Mesenchymal stem cell (in vitro differentiated cells and primary cell): Measurements from ENCODE around the gene C20orf204.

Experiments used
- DNase-seq: peaks from one replicate; pipeline ENCODE4 v3.0.0-alpha.2; 2013
- H2AFZ ChIP-seq: one replicate; pipeline ENCODE4 v1.6.1; 2013; ENCODE audit warnings: low read depth, mild to moderate bottlenecking, control low read depth, inconsistent platforms, low read length, moderate library complexity
- H2AK5ac ChIP-seq: 2 replicates; pipeline ENCODE4 v1.6.1; 2013; ENCODE audit warnings: low read length, moderate library complexity, mild to moderate bottlenecking, inconsistent platforms; ENCODE audit not compliant: severe bottlenecking
- H2BK120ac ChIP-seq: one replicate; pipeline ENCODE4 v1.6.1; 2013; ENCODE audit warnings: low read depth, mild to moderate bottlenecking, inconsistent platforms, low read length, moderate library complexity
- H2BK12ac ChIP-seq, 2 experiments: one replicate each; pipeline ENCODE4 v1.6.1; 2013; ENCODE audit warnings: inconsistent platforms in 2 of 2, low read length in 2 of 2, mild to moderate bottlenecking in 2 of 2, moderate library complexity in 2 of 2, control low read depth in 1 of 2
- H2BK15ac ChIP-seq: one replicate; pipeline ENCODE4 v1.6.1; 2013; ENCODE audit warnings: mild to moderate bottlenecking, low read depth, inconsistent platforms; ENCODE audit not compliant: poor library complexity, severe bottlenecking
- H2BK5ac ChIP-seq: 2 replicates; pipeline ENCODE4 v1.6.1; 2013; ENCODE audit warnings: low read depth, mild to moderate bottlenecking, low read length, control low read depth, inconsistent platforms; ENCODE audit not compliant: poor library complexity, severe bottlenecking
- H3K14ac ChIP-seq, 2 experiments: one replicate each; pipeline ENCODE4 v1.6.1; 2013; ENCODE audit warnings: inconsistent platforms in 2 of 2, low read length in 2 of 2, control low read depth in 1 of 2, mild to moderate bottlenecking in 1 of 2, moderate library complexity in 1 of 2
- H3K18ac ChIP-seq, 2 experiments: one replicate each; pipeline ENCODE4 v1.6.1; 2013; ENCODE audit warnings: inconsistent platforms in 2 of 2, low read length in 2 of 2, control low read depth in 1 of 2, low read depth in 1 of 2, mild to moderate bottlenecking in 1 of 2
- H3K23ac ChIP-seq, 2 experiments: one replicate each; pipeline ENCODE4 v1.6.1; 2013; ENCODE audit warnings: inconsistent platforms in 2 of 2, low read length in 2 of 2, mild to moderate bottlenecking in 2 of 2, moderate library complexity in 2 of 2, control low read depth in 1 of 2
- H3K27ac ChIP-seq: 2 replicates; pipeline ENCODE4 v1.5.1; 2013; ENCODE audit warnings: mild to moderate bottlenecking, moderate library complexity, low read length, control low read depth, inconsistent platforms; ENCODE audit not compliant: poor library complexity, severe bottlenecking
- H3K27me3 ChIP-seq, 2 experiments: 2 replicates each; pipeline versions ENCODE4 v1.6.1 to v1.7.0; 2013; ENCODE audit warnings: low read length in 2 of 2, mild to moderate bottlenecking in 2 of 2, moderate library complexity in 2 of 2, control low read depth in 1 of 2, inconsistent platforms in 1 of 2; ENCODE audit not compliant: control insufficient read depth in 1 of 2, insufficient read depth in 1 of 2
- H3K36me3 ChIP-seq, 2 experiments: 2 replicates each; pipeline versions ENCODE4 v1.6.1 to v1.7.0; 2013; ENCODE audit warnings: low read length in 2 of 2, control low read depth in 1 of 2, inconsistent platforms in 1 of 2, low read depth in 1 of 2, mild to moderate bottlenecking in 1 of 2; ENCODE audit not compliant: insufficient read depth in 2 of 2, control insufficient read depth in 1 of 2
- H3K4ac ChIP-seq, 2 experiments: one replicate each; pipeline ENCODE4 v1.6.1; 2013; ENCODE audit warnings: inconsistent platforms in 2 of 2, low read length in 2 of 2, mild to moderate bottlenecking in 2 of 2, moderate library complexity in 2 of 2, control low read depth in 1 of 2, low read depth in 1 of 2
- H3K4me1 ChIP-seq: 2 replicates; pipeline ENCODE4 v1.6.1; 2013; ENCODE audit warnings: low read depth, low read length, control low read depth; ENCODE audit not compliant: control insufficient read depth, insufficient read depth
- H3K4me2 ChIP-seq: 2 replicates; pipeline ENCODE4 v1.6.1; 2013; ENCODE audit warnings: low read length, mild to moderate bottlenecking, inconsistent platforms; ENCODE audit not compliant: poor library complexity, severe bottlenecking
- H3K4me3 ChIP-seq, 2 experiments: 2 replicates each; pipeline versions ENCODE4 v1.5.1 to v1.7.0; 2013; ENCODE audit warnings: low read length in 2 of 2, mild to moderate bottlenecking in 2 of 2, control low read depth in 1 of 2, low read depth in 1 of 2; ENCODE audit not compliant: insufficient read depth in 1 of 2
- H3K79me1 ChIP-seq: replicated peaks from 2 replicates; pipeline ENCODE4 v1.6.1; 2013; ENCODE audit warnings: mild to moderate bottlenecking, control low read depth, low read length, inconsistent platforms; ENCODE audit not compliant: poor library complexity, severe bottlenecking
- H3K9ac ChIP-seq: 2 replicates; pipeline ENCODE4 v1.7.0; 2013; ENCODE audit warnings: mild to moderate bottlenecking, low read length, moderate library complexity
- H3K9me3 ChIP-seq: 2 replicates; pipeline ENCODE4 v1.7.0; 2013; ENCODE audit warnings: mild to moderate bottlenecking, low read length; ENCODE audit not compliant: control insufficient read depth
- H4K8ac ChIP-seq: one replicate; pipeline ENCODE4 v1.6.1; 2013; ENCODE audit warnings: inconsistent platforms, mild to moderate bottlenecking, low read length, moderate library complexity
- H4K91ac ChIP-seq: one replicate; pipeline ENCODE4 v1.6.1; 2013; ENCODE audit warnings: mild to moderate bottlenecking, low read length, inconsistent platforms
- WGBS: methylation state at CpG from one replicate; pipeline ENCODE4 v1.1.7; 2013; ENCODE audit warnings: mixed read lengths; 5-methylcytosine and 5-hydroxymethylcytosine counted together

C20orf204 gene

GRCh38 chr20:64074184-64074789 lies 38.3 kb downstream of the C20orf204 start:
- Histone ChIP-seq H2BK120ac (no peak overlapping the region), H4K8ac (no peak overlapping the region), H3K14ac (no peak overlapping the region), H2BK5ac (no peak overlapping the region), H3K23ac (no peak overlapping the region), H3K9me3 (no peaks in the 10 kb centered on the region), H3K4me2 (no peak overlapping the region), H2AK5ac (no peak overlapping the region), H2BK15ac (no peak overlapping the region), H3K9ac (no peak overlapping the region), H2BK12ac (no peak overlapping the region), H3K4me1 (peaks cover 26% of the 10 kb centered on the region), H3K4me3 (no peak overlapping the region), H3K27me3 (no peaks in the 10 kb centered on the region), H3K18ac (no peak overlapping the region), H3K27ac (no peak overlapping the region), H2AFZ (no peak overlapping the region), H4K91ac (no peak overlapping the region), H3K36me3 (peaks cover 17 to 69% of the 10 kb centered on the region in 2 experiments), H3K79me1 (peaks cover 24% of the 10 kb centered on the region), H3K4ac (no peak overlapping the region)
- 95% methylated on average over 28 of the region's 28 CpGs for WGBS
- DNase-seq: no peak

GRCh38 chr20:64074963-64075362 lies 39.0 kb downstream of the C20orf204 start:
- WGBS: 95% methylated on average over 8 of the region's 8 CpGs
- no peak overlapping the region for H2BK120ac ChIP-seq
- H3K4me2 ChIP-seq: no peak overlapping the region
- no peak overlapping the region for H3K23ac ChIP-seq
- no peak overlapping the region for H2BK5ac ChIP-seq
- H3K27me3 ChIP-seq: no peaks in the 10 kb centered on the region
- H4K91ac ChIP-seq: no peak overlapping the region
- no peak for DNase-seq
- H2AK5ac ChIP-seq: no peak overlapping the region
- no peak overlapping the region for H3K14ac ChIP-seq
- H3K9me3 ChIP-seq: no peaks in the 10 kb centered on the region
- H3K27ac ChIP-seq: no peak overlapping the region
- no peak overlapping the region for H3K4ac ChIP-seq
- peaks cover 24% of the 10 kb centered on the region for H3K79me1 ChIP-seq
- no peak overlapping the region for H2BK15ac ChIP-seq
- no peak overlapping the region for H4K8ac ChIP-seq
- H2BK12ac ChIP-seq: no peak overlapping the region
- H3K4me1 ChIP-seq: peaks cover 20% of the 10 kb centered on the region
- no peak overlapping the region for H3K18ac ChIP-seq
- H3K4me3 ChIP-seq: no peak overlapping the region
- H3K36me3 ChIP-seq: peaks cover 17 to 64% of the 10 kb centered on the region in 2 experiments
- no peak overlapping the region for H2AFZ ChIP-seq
- H3K9ac ChIP-seq: no peak overlapping the region

- Histone ChIP-seq H3K27ac (no peak overlapping the region), H3K79me1 (peaks cover 24% of the 10 kb centered on the region), H4K8ac (no peak overlapping the region), H2BK5ac (no peak overlapping the region), H3K14ac (no peak overlapping the region), H2BK120ac (no peak overlapping the region), H3K18ac (no peak overlapping the region), H3K9me3 (no peaks in the 10 kb centered on the region), H3K4ac (no peak overlapping the region), H3K4me1 (peaks cover 21% of the 10 kb centered on the region), H2AK5ac (no peak overlapping the region), H3K27me3 (no peaks in the 10 kb centered on the region), H2AFZ (no peak overlapping the region), H2BK12ac (no peak overlapping the region), H3K23ac (no peak overlapping the region), H4K91ac (no peak overlapping the region), H2BK15ac (no peak overlapping the region), H3K36me3 (peaks cover 17 to 58% of the 10 kb centered on the region in 2 experiments), H3K9ac (no peak overlapping the region), H3K4me2 (no peak overlapping the region), H3K4me3 (no peak overlapping the region)
- DNase-seq: no peak
- WGBS: 90% methylated on average over 12 of the region's 12 CpGs
Observed at GRCh38 chr20:64075556-64075955, 39.6 kb downstream of the C20orf204 start.

GRCh38 chr20:64076061-64076997 lies 40.3 kb downstream of the C20orf204 start:
- 97% methylated on average over 21 of the region's 22 CpGs for WGBS
- no peak overlapping the region for H3K4me3 ChIP-seq
- DNase-seq: no peak
- no peak overlapping the region for H2AFZ ChIP-seq
- no peak overlapping the region for H3K18ac ChIP-seq
- H4K91ac ChIP-seq: peak overlapping the region; percentile 14
- no peak overlapping the region for H4K8ac ChIP-seq
- H2BK5ac ChIP-seq: no peak overlapping the region
- H2BK120ac ChIP-seq: no peak overlapping the region
- H2BK12ac ChIP-seq: no peak overlapping the region
- no peak overlapping the region for H3K4ac ChIP-seq
- H3K9ac ChIP-seq: no peak overlapping the region
- no peak overlapping the region for H3K27ac ChIP-seq
- H3K79me1 ChIP-seq: peaks cover 24% of the 10 kb centered on the region
- no peaks in the 10 kb centered on the region for H3K9me3 ChIP-seq
- H2AK5ac ChIP-seq: no peak overlapping the region
- H3K27me3 ChIP-seq: peaks cover 0 to 3% of the 10 kb centered on the region in 2 experiments
- no peak overlapping the region for H3K23ac ChIP-seq
- no peak overlapping the region for H3K14ac ChIP-seq
- no peak overlapping the region for H3K4me2 ChIP-seq
- peaks cover 22% of the 10 kb centered on the region for H3K4me1 ChIP-seq
- peaks cover 17 to 53% of the 10 kb centered on the region in 2 experiments for H3K36me3 ChIP-seq
- H2BK15ac ChIP-seq: no peak overlapping the region
